Loucy (cell line): ENCODE data around the gene RNASE12.

Experiments used
- H2AFZ ChIP-seq: fragments of 200-600 bp; sonication (generic); 2 replicates; pipeline ENCODE4 v1.6.0; 2016; ENCODE audit warnings: antibody characterized with exemption, mild to moderate bottlenecking, low read length, moderate library complexity
- H3F3A ChIP-seq: fragments of 200-600 bp; 2 replicates; pipeline ENCODE4 v1.6.0; 2016; ENCODE audit warnings: antibody characterized with exemption, low read depth, mild to moderate bottlenecking
- H3K27me3 ChIP-seq: fragments of 200-600 bp; sonication (generic); 2 replicates; pipeline ENCODE4 v1.6.1; 2014; ENCODE audit warnings: low read length, mild to moderate bottlenecking; ENCODE audit not compliant: insufficient read depth, poor library complexity, severe bottlenecking
- H3K36me3 ChIP-seq: fragments of 200-600 bp; sonication (generic); 2 replicates; pipeline ENCODE4 v1.6.1; 2016; ENCODE audit warnings: low read length; ENCODE audit not compliant: insufficient read depth
- H3K4me1 ChIP-seq: fragments of 200-600 bp; sonication (generic); 2 replicates; pipeline ENCODE4 v1.5.1; 2014; ENCODE audit warnings: low read length, mild to moderate bottlenecking; ENCODE audit not compliant: insufficient read depth, poor library complexity, severe bottlenecking
- H3K4me2 ChIP-seq: fragments of 200-600 bp; sonication (generic); 2 replicates; pipeline ENCODE4 v1.6.0; 2014; ENCODE audit warnings: antibody characterized with exemption, low read length, low read depth, mild to moderate bottlenecking; ENCODE audit not compliant: poor library complexity, severe bottlenecking
- H3K4me3 ChIP-seq: fragments of 200-600 bp; sonication (generic); 2 replicates; pipeline ENCODE4 v1.5.1; 2014; ENCODE audit warnings: low read length, mild to moderate bottlenecking, mixed read lengths; ENCODE audit not compliant: poor library complexity, severe bottlenecking
- H3K79me2 ChIP-seq: fragments of 200-600 bp; sonication (generic); 2 replicates; pipeline ENCODE4 v1.6.1; 2014; ENCODE audit warnings: low read length; ENCODE audit not compliant: insufficient read depth
- H3K9ac ChIP-seq: fragments of 200-600 bp; sonication (generic); 2 replicates; pipeline ENCODE4 v1.6.0; 2014; ENCODE audit warnings: mild to moderate bottlenecking, low read depth, low read length, moderate library complexity; ENCODE audit not compliant: poor library complexity, severe bottlenecking
- H3K9me2 ChIP-seq: fragments of 200-600 bp; sonication (generic); replicated peaks from 2 replicates; pipeline ENCODE4 v1.6.1; 2016; ENCODE audit warnings: low read depth, low read length, mixed read lengths
- H3K9me3 ChIP-seq: fragments of 200-600 bp; sonication (generic); 2 replicates; pipeline ENCODE4 v1.6.1; 2014; ENCODE audit warnings: mild to moderate bottlenecking, antibody characterized with exemption, low read length, low read depth; ENCODE audit not compliant: insufficient read depth
- H4K20me1 ChIP-seq: fragments of 200-600 bp; sonication (generic); 2 replicates; pipeline ENCODE4 v1.6.0; 2014; ENCODE audit warnings: antibody characterized with exemption, low read length, mild to moderate bottlenecking; ENCODE audit not compliant: insufficient read depth, poor library complexity, severe bottlenecking
- EZH2phosphoT487 ChIP-seq: fragments of 200-600 bp; IDR thresholded peaks from 2 replicates; pipeline ENCODE4 v1.6.1; 2018; ENCODE audit warnings: antibody characterized with exemption, mild to moderate bottlenecking, moderate library complexity, borderline replicate concordance
- TF ChIP-seq, protein P1 (sequence below): fragments of 200-600 bp; sonication (generic); conservative IDR thresholded peaks from 2 replicates; pipeline ENCODE4 v1.5.1; 2014; ENCODE audit warnings: mild to moderate bottlenecking, antibody characterized with exemption, low read length

Gene RNASE12

DNA sequence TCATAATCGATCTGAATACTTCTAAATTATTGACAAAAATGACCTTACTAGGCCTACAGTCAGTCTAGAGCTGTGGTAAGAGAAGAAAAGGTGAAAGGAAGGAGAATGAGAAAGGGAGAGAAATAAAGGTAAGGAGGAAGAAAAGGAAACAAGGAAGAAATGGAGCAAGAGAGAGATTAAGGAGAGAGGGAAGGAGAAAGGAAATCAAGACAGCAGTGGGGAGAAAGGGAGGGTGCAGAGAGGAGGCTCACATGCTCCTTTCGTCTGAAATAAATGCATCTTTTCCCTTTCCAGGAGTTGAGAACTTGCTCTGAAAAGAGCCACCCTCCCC lies 34.0 kb downstream of the RNASE12 start:
- H3K79me2 ChIP-seq, result no peaks in the 10 kb centered on the region
- TF ChIP-seq EZH2phosphoT487, result no peak
- TF ChIP-seq, protein P1, sequence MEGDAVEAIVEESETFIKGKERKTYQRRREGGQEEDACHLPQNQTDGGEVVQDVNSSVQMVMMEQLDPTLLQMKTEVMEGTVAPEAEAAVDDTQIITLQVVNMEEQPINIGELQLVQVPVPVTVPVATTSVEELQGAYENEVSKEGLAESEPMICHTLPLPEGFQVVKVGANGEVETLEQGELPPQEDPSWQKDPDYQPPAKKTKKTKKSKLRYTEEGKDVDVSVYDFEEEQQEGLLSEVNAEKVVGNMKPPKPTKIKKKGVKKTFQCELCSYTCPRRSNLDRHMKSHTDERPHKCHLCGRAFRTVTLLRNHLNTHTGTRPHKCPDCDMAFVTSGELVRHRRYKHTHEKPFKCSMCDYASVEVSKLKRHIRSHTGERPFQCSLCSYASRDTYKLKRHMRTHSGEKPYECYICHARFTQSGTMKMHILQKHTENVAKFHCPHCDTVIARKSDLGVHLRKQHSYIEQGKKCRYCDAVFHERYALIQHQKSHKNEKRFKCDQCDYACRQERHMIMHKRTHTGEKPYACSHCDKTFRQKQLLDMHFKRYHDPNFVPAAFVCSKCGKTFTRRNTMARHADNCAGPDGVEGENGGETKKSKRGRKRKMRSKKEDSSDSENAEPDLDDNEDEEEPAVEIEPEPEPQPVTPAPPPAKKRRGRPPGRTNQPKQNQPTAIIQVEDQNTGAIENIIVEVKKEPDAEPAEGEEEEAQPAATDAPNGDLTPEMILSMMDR, result no peak
- H3K4me3 ChIP-seq, result no peak overlapping the region
- H2AFZ ChIP-seq, result no peak overlapping the region
- no peak overlapping the region for H3K9ac ChIP-seq
- H3K4me1 ChIP-seq, result no peaks in the 10 kb centered on the region
- H3K36me3 ChIP-seq, result no peaks in the 10 kb centered on the region
- H3F3A ChIP-seq, result no peaks in the 10 kb centered on the region
- no peaks in the 10 kb centered on the region for H3K27me3 ChIP-seq
- no peaks in the 10 kb centered on the region for H3K9me2 ChIP-seq
- H3K4me2 ChIP-seq, result no peak overlapping the region
- no peaks in the 10 kb centered on the region for H3K9me3 ChIP-seq
- H4K20me1 ChIP-seq, result no peaks in the 10 kb centered on the region

- Histone ChIP-seq H3F3A (no peaks in the 10 kb centered on the region), H4K20me1 (no peaks in the 10 kb centered on the region), H2AFZ (no peak overlapping the region), H3K9me2 (no peaks in the 10 kb centered on the region), H3K36me3 (no peaks in the 10 kb centered on the region), H3K4me3 (no peak overlapping the region), H3K27me3 (no peaks in the 10 kb centered on the region), H3K4me2 (no peak overlapping the region), H3K9ac (no peak overlapping the region), H3K79me2 (no peaks in the 10 kb centered on the region), H3K4me1 (no peaks in the 10 kb centered on the region), H3K9me3 (no peaks in the 10 kb centered on the region)
- TF ChIP-seq EZH2phosphoT487, result no peak
- TF ChIP-seq, protein P1, result no peak
Measured at GRCh38 chr14:20556500-20557211, 34.5 kb downstream of the RNASE12 start.

- H4K20me1 ChIP-seq, result no peaks in the 10 kb centered on the region
- H3K79me2 ChIP-seq, result no peaks in the 10 kb centered on the region
- no peaks in the 10 kb centered on the region for H3K9me2 ChIP-seq
- no peaks in the 10 kb centered on the region for H3K36me3 ChIP-seq
- H3K27me3 ChIP-seq, result no peaks in the 10 kb centered on the region
- H3K9ac ChIP-seq, result no peak overlapping the region
- no peak overlapping the region for H3K4me2 ChIP-seq
- H3K4me3 ChIP-seq, result no peak overlapping the region
- H3F3A ChIP-seq, result no peaks in the 10 kb centered on the region
- no peak overlapping the region for H2AFZ ChIP-seq
- H3K4me1 ChIP-seq, result no peaks in the 10 kb centered on the region
- TF ChIP-seq, protein P1, result no peak
- TF ChIP-seq EZH2phosphoT487, result no peak
- H3K9me3 ChIP-seq, result no peaks in the 10 kb centered on the region
Measured at GRCh38 chr14:20555845-20556244, 35.3 kb downstream of the RNASE12 start.
